ENCODE data around the gene SPATA31D1.

Gene SPATA31D1

GRCh38 chr9:82021198-82021597, 32.6 kb downstream of the SPATA31D1 start:
- DNase-seq (ENCODE audit: low read depth in 1 of 2, low spot score in 1 of 2): no peak

GRCh38 chr9:82022121-82022520, 33.5 kb downstream of the SPATA31D1 start:
- DNase-seq (ENCODE audit: low read depth in 1 of 2, low spot score in 1 of 2): no peak

DNA sequence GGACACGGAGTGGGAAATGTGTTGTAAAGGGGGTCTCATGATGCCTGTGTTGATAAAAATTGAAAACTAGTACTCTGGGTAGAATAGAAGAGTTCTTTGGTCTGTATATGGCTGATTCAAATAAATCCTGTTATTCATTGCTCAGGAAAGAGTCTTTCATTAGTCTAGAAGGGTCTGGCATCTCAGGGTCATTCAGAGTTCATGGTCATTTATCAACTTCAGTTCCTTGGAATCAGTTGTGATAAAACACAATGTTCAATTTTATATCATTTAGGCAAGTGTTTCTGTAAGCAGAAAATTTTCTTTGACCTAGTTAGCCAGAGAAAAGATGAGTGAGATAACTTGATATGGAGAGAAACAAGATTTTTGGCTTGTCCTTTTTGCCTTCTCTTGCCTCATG, 36.3 kb downstream of the SPATA31D1 start:
- DNase-seq (ENCODE audit: low read depth in 1 of 2, low spot score in 1 of 2): no peak

- no peak for DNase-seq (ENCODE audit: low read depth in 1 of 2, low spot score in 1 of 2)
These were observed 43.1 kb downstream of the SPATA31D1 start for GRCh38 chr9:82031538-82032280.

GRCh38 chr9:82034956-82035731, 46.6 kb downstream of the SPATA31D1 start:
- no peak for DNase-seq (ENCODE audit: low read depth in 1 of 2, low spot score in 1 of 2)

DNA sequence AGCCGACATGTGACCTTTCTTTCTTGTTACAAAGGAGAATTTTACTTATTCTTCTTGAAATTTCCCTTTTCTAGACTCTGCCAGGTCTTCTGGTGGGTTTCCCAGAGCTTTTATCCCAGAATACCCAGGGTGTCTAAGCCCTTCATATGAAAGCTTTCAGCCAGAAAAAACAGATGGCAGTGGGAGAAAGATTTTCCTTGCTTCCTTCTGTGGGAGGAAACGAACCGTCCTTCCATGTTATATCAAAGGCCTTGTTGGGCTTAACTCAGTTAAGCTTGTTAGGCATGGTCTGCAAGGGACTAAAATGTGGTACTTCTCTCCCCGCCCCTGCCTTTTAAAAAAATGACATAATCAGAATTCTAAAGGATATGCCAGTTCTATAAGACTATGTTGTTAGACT, 47.5 kb downstream of the SPATA31D1 start:
- DNase-seq (ENCODE audit: low read depth in 1 of 2, low spot score in 1 of 2): no peak

DNA sequence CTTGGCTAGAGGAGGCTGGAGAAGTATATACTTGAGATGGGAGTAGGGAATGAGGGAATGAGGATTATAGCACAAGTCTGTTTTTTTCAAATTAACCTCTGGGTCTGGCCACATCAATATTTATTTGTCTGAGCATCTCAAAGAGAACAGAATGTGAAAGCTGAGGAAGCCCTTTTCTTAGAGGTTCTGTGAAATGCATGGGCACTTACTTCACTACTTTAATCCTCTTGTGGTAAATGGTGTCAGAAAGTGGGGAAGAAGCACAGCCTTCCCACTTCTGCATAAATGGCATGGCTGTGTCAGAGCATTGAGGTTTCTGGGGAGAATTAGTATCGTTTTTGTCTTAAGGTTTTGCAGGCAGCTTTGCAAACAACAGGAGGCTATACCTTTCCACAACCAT, 48.6 kb downstream of the SPATA31D1 start:
- DNase-seq (ENCODE audit: low read depth in 1 of 2, low spot score in 1 of 2): no peak

DNA sequence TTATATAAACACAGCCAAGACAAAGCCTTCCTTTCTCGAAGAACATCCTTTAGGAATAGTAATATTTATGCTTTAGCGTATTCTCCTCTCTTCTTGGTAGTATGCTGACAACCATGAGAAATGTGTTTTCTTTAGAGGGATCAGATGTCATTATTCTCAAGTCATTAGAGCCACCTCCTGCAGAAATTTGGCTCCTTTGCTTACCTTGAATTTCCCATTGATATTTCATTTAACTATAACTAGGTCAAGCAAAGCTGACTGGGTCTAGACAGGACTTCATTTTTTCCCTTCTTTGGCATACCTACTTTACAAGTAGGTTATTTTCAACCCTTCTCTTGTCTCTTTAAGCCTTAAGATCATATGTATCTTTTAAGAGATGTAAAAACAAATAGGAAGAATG, 50.3 kb downstream of the SPATA31D1 start:
- no peak for DNase-seq (ENCODE audit: low read depth in 1 of 2, low spot score in 1 of 2)
